NCI-H1105 (cell line): ENCODE data around the gene SLC38A3.
"Not testable (repeated sequence)": the region's sequence is repeated elsewhere in the genome, so short reads cannot be mapped to it uniquely, and the experiment has no call there.

Experiments
- DNase-seq: peaks from one replicate; lab custom pipeline; 2025; lab: John Stamatoyannopoulos, UW

Gene SLC38A3

GRCh38 chr3:50210510-50211367 lies 5.7 kb downstream of the SLC38A3 start:
- DNase-seq, result no peak

DNA sequence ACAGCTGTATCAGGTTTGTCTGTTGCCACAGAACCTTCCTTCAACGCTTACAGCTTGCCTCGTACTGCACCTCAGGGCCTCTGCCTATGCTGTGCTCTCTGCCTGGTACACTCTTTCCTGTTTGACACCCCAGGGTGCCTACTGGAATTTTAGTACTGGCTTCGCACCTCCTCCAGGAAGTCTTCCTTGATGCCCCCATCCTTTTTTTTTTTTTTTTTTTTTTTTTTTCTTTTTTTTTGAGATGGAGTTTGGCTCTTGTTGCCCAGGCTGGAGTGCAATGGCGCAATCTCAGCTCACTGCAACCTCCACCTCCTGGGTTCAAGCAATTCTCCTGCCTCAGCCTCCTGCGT lies 6.3 kb downstream of the SLC38A3 start:
- DNase-seq, result not testable (repeated sequence)

- no peak for DNase-seq
These were observed 6.9 kb downstream of the SLC38A3 start for GRCh38 chr3:50211930-50212329.

DNA sequence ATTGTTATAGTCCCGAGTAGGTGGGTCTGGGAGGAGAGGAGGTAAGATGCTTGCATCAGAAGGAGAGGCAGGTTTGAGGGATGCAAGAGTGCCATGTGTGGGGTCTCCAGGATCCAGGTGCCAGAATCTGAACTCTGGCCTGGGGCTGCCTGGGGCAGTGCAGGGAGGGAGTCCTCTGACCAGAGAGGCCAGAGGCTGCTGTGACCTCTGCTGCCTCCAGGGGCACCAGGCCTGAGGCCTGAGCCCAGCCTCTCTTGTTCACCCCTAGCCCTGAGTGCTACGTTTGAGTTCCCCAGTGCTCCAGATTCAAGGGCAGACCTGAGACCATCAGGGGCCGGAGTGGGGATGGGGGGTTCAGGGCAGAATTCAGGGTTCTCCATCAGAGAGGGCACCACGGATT lies 7.4 kb downstream of the SLC38A3 start:
- DNase-seq, result no peak

- no peak for DNase-seq
These were observed 7.9 kb downstream of the SLC38A3 start for GRCh38 chr3:50212971-50213370.

- no peak for DNase-seq
These were observed 8.3 kb downstream of the SLC38A3 start for GRCh38 chr3:50213373-50213772.

- DNase-seq, result no peak
These were observed 9.8 kb downstream of the SLC38A3 start for GRCh38 chr3:50214824-50215223.

- DNase-seq, result no peak
These were observed 10.5 kb downstream of the SLC38A3 start for GRCh38 chr3:50215529-50215928.

- no peak for DNase-seq
These were observed 12.6 kb downstream of the SLC38A3 start for GRCh38 chr3:50217681-50218080.

DNA sequence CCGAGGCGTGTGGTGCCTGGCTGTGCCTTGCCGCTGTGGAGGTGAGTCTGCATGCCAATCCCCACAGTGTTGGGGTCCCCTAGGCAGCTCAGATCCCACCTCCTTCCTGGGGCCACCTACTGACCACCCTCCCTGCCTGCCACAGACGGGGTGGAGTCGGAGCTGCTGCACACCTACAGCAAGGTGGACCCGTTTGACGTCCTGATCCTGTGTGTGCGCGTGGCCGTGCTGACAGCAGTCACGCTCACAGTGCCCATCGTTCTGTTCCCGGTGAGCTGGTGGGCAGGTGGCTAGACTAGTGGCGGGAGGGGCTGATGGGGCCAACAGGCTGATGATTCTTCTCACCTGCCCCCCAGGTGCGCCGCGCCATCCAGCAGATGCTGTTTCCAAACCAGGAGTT lies 13.4 kb downstream of the SLC38A3 start:
- no peak for DNase-seq

- no peak for DNase-seq
These were observed 14.2 kb downstream of the SLC38A3 start for GRCh38 chr3:50219285-50219684.

- no peak for DNase-seq
These were observed 15.0 kb downstream of the SLC38A3 start for GRCh38 chr3:50220109-50220508.

GRCh38 chr3:50221051-50221410 lies 16.0 kb downstream of the SLC38A3 start:
- DNase-seq, result no peak

DNA sequence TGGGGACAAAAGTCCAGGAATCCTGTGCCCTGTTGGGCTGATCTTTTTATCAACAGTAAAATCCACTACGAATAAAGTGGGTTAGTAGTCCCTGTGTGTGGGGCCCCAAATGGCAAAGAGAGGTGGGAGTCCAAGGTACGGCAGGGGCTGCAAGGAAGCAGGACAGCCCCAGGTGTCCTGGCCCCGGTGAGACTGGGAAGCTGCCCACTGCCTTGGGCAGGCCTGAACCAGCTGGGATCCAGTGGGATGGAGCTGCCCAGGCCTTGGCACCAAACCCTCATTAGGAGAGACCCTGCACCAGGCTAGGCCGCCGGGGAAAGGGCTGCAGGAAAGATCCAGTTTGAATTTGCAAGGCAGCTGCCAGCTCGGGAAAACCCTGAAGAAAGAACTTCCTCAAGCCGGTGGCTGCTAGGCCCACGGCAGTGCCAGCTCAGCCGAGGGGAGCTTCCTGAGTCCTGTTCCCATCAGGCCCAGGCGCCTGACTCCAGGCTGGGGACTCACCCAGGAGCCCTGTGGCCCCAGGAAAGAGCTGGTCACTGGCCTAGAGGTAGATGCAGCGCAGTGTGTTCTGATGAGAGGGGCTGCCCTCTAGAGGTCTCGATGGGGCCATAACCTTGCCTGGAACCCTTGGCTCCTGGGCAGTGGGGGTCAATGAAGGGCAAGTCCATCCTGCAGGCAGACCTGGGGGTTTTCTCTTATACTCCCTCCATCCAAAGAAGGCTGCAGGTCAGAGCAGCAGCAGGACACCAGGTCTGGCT lies 16.5 kb downstream of the SLC38A3 start:
- DNase-seq, result no peak

DNA sequence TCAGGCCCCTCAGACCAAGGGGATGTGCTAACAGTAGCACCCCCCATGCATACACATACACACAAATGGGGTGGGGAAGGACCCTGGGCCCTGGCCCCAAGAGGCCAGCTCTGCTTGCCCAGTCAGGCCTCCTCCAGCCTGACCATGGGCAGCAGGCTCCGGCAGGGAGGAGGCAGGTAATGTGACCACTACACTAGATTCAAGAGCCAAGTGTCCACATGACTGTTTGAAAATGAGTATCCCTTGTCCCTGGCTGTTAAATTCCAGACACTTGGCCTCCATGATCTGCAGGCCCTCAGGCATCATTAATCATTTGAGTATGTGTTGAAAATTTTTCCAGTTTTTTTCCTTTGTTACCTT lies 17.1 kb downstream of the SLC38A3 start:
- DNase-seq, result no peak

- DNase-seq, result no peak
These were observed 19.6 kb downstream of the SLC38A3 start for GRCh38 chr3:50224639-50225038.

DNA sequence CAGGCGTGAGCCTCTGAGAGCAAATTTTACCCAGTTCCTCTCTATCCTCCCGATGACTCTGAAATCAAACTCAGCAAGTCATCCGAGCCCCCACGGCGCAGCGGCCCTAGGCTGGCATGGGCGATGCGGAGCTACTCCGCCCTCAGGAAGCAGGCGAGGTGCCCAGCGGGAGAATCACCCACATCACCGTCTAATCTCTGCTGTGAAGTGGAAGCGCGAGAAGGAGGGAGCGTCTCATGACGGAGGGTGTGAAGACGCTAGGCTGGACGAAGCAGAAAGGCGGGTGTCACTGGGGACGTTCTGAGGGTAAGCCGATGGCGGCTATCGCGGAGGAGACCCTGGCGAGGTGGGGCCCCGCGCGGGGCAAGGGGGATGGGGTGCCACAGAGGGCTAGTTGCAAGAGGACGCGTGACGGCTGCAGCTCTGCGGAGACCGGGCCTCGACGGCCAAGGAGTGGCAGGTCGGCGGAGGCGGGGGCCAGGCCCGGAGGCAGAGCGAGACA lies 21.9 kb downstream of the SLC38A3 start:
- no peak for DNase-seq

DNA sequence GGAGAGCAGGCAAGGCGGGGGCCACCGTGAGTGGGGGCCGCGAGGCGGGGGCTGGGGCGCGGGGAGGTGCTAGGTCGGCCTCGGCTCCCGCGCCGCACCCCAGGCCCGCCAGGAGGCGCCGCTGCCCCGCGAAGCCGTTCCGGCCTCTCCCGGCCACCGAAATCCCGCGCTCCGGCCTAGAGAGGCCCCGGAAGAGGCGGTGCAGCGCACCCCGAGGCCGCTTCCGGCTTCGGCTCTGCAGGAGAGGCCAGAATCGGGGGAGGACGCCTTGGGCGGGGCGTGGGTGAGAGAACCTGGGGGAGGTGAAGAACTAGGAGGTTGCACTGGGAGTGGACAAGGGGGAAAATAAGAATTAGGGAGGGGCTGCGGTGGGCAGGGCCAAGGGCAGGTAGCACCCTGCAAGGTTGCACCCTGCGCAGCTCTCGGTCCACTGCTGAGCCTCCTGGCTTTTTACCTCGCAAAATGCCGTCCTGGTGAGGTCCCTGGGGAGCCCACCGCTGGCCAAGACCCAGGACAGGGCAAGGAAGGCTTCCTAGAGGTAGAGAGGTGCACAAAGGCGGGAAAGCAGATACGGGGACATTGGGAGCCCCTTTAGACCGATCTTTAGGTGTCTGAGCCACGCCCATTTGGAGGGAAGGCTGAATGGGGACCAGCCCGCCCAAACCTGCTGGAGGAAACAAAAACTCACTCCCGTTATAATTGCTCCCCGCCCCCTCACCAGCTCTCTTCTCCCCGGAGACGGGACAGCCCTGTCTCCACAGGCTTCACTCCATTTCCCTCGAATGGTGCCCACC lies 22.5 kb downstream of the SLC38A3 start:
- peak; percentile 92 for DNase-seq

- not testable (repeated sequence) for DNase-seq
These were observed 23.2 kb downstream of the SLC38A3 start for GRCh38 chr3:50228184-50228763.

- no peak for DNase-seq
These were observed 24.4 kb downstream of the SLC38A3 start for GRCh38 chr3:50229490-50229889.

GRCh38 chr3:50230104-50230793 lies 25.2 kb downstream of the SLC38A3 start:
- DNase-seq, result no peak

GRCh38 chr3:50230794-50231125 lies 25.7 kb downstream of the SLC38A3 start:
- no peak for DNase-seq
